Right ventricle myocardium superior (tissue), 1 donor: ENCODE results near the gene ANKS1B. TPM values are rescaled to one million over a fixed set of nuclear protein-coding genes. Genes with fewer than 3 reads are reported as not detected.
"Not testable (repeated sequence)": the region's sequence is repeated elsewhere in the genome, so short reads cannot be mapped to it uniquely, and the experiment has no call there.

Source experiments
- ATAC-seq: fragments of 200-7000 bp; cut with Tn5 transposase; one replicate; pipeline ENCODE4 v1.9.1; 2020; ENCODE audit warnings: mild to moderate bottlenecking; ENCODE audit not compliant: poor library complexity
- DNase-seq: peaks from one replicate; pipeline ENCODE4 v3.0.0-alpha.2; 2020
- intact Hi-C: fragments of 100-400 bp; cut with DNase I; formaldehyde crosslinking; loops from one replicate; pipeline ENCODE4 v1.11.2; 2022
- total RNA-seq: library from RNA; stranded (reverse); fragmentation: NEBNext Ultra II Directional; extraction: Animal tissue kit (Norgen Biotek cat#: 25700); gene quantifications from one replicate; pipeline ENCODE4 v1.2.1, GENCODE V29; 2021
- donor health status: DM: no; HTN: yes; CAD: no; lungs with severe emphysema.

ANKS1B gene
- total RNA-seq, 1 donor from 2014 or later, result 1.2 TPM

DNA sequence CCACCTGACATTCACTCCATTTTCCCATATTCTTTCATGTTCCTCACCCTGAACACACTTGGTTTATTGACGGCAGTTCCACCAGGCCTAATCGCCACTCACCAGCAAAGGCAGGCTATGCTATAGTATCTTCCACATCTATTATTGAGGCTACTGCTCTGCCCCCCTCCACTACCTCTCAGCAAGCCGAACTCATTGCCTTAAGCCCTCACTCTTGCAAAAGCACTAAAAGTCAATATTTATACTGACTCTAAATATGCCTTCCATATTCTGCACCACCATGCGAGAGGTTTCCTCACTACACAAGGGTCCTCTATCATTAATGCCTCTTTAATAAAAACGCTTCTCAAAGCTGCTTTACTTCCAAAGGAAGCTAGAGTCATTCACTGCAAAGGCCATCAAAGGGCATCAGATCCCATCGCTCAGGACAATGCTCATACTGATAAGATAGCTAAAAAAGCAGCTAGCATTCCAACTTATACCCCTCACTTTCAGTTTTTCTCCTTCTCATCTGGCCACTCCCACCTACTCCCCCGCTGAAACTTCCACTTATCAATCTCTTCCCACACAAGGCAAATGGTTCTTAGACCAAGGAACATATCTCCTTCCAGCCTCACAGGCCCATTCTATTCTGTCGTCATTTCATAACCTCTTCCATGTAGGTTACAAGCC lies 265.2 kb downstream of the ANKS1B start:
- ATAC-seq, DNase-seq, intact Hi-C loops: not testable (repeated sequence)

DNA sequence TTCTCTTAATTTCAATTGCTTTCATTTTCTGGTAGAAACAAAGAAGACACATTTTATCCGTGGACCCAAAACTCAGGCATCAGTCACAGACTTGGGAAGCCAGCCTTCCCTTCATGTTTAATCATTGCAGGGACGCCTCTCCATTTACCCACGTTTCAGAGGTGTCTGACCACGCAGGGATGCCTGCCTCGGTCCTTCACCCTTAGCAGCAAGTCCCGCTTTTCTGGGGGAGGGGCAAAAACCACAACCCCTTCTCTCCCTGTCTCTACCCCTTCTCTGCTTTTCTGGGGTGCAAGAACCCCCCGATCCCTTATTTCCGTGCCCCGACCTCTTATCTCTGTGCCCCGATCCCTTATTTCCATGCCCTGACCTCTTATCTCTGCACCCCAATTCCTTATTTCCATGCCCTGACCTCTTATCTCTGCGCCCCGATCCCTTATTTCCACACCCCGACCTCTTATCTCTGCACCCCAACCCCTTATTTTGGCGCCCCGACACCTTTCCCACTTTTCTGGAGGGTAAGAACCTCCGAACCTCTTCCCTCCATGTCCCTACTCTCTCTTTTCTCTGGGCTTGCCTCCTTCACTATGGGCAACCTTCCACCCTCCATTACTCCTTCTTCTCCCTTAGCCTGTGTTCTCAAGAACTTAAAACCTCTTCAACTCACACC lies 268.8 kb downstream of the ANKS1B start:
- intact Hi-C loops, ATAC-seq, DNase-seq: not testable (repeated sequence)

DNA sequence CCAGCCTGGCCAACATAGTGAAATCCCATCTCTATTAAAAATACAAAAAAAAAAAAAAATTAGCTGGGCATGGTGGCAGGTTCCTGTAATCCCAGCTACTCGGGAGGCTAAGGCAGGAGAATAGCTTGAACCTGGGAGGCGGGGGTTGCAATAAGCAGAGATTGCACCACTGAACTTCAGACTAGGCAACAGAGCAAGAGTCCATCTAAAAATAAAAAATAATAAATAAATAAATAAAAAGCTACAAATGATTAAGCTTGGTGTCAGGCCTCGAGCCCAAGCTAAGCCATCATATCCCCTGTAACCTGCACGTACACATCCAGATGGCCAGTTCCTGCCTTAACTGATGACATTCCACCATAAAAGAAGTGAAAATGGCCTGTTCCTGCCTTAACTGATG lies 269.8 kb downstream of the ANKS1B start:
- intact Hi-C loops, DNase-seq, ATAC-seq: not testable (repeated sequence)

GRCh38 chr12:99713946-99714520 lies 270.7 kb downstream of the ANKS1B start:
- ATAC-seq (no peak), DNase-seq (no peak)
- intact Hi-C loops, result no loop called here

- intact Hi-C loops, result no loop called here
- no peak for DNase-seq
- no peak for ATAC-seq
Observed at GRCh38 chr12:99712281-99712680, 272.5 kb downstream of the ANKS1B start.

DNA sequence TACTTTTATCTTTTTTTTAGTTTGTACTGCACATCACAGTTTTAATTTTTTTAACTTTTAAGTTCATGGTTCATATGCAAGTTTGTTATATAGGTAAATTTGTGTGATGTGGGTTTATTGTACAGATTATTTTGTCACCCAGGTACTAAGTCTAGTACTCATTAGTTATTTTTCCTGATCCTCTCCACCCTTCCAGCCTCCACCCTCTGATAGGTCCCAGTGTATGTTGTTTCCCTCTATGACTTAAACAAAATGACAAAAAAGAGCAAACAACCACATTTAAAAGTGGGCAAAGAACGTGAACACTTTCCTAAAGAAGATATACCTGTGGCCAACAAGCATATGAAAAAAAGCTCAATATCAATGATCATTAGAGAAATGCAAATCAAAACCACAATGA lies 273.5 kb downstream of the ANKS1B start:
- DNase-seq (no peak), ATAC-seq (no peak)
- intact Hi-C loops, result no loop called here

- DNase-seq, result no peak
- no peak for ATAC-seq
- intact Hi-C loops, result no loop called here
Observed at GRCh38 chr12:99709619-99710018, 275.1 kb downstream of the ANKS1B start.

DNA sequence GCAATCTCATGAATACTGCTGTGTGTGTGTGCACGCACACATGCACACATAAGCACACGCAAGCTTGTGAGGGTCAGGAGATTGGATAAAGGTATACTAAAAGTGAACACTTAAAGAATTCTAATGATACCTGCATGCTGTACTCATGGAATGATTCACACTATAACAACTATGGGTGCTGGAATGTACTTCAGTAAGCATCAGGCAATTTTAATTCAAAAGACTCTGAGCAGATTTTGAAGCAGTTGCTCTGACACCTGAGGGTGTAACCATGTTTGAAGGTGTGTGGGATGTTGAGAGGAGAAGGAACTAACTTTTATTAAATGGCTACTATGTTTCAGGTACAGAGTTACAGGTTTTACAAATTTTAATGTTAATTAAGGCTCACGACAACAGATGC lies 275.6 kb downstream of the ANKS1B start:
- DNase-seq (no peak), ATAC-seq (no peak)
- intact Hi-C loops, result no loop called here

- no peak for ATAC-seq
- intact Hi-C loops, result no loop called here
- no peak for DNase-seq
Observed at GRCh38 chr12:99707883-99708282, 276.9 kb downstream of the ANKS1B start.

- DNase-seq (no peak), ATAC-seq (no peak)
- intact Hi-C loops, result no loop called here
Observed at GRCh38 chr12:99706736-99707473, 277.8 kb downstream of the ANKS1B start.

DNA sequence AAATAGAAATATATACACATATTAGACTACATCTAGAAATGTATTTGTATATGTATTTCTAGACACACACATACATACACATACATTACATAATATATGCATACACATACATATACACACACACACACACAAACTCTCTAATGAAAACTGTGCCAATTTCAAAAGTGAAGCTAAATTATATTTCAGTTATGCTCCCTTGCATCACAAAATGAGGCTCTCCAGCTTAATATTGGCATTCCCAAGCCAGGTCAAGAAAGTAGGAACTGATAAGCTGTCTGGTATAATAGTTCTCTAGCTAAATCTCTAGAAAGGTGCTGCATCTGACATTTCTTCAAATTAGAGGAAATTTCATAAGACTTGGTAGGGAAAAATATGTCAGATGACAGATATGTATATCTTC lies 280.3 kb downstream of the ANKS1B start:
- ATAC-seq, result no peak
- DNase-seq, result no peak
- intact Hi-C loops, result no loop called here

GRCh38 chr12:99704036-99704435 lies 280.7 kb downstream of the ANKS1B start:
- no peak for DNase-seq

DNA sequence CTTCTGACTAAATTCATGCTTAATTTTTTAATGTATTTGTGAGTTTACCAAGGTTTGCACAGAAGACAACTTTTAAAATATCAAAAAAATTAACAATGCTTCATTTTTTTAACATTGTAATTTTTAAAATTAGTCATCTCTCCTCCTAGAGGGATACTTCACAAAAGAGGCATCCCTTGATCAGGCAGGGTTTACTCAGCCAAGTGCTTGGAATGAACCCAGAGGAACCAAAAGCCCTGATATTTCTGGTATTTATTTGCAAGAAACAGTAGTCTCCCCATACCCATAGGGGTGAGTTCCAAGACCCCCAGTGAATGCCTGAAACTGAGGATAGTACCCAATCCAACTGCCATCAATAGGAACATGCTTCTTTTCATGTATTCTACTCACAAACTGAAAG lies 284.7 kb downstream of the ANKS1B start:
- intact Hi-C loops, result no loop called here
- DNase-seq (no peak), ATAC-seq (no peak)

More at GRCh38 chr12:99704036-99704435, 280.7 kb downstream of the ANKS1B start:
- intact Hi-C loops, result no loop called here
- ATAC-seq, result no peak

DNA sequence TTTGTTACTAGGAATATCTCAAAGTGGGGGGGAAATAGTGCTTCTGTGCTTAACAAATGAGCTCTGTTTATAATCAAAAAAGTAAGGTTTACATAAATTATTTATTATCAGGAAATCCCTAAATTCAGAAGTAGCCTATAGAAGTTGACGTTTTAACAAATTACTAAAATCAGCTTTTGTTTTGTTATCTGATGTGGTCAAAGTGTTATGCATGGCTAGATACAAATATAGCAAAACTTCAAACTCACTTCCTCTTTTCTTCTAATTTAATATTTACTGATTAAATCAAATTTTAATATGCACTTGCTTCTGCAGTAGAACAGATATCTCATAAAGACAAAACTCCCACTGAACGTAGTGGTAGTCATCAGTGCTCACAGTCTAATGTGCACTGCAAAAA lies 289.7 kb downstream of the ANKS1B start:
- DNase-seq (no peak), ATAC-seq (no peak)
- intact Hi-C loops, result no loop called here

GRCh38 chr12:99686142-99686541 lies 298.6 kb downstream of the ANKS1B start:
- no peak for DNase-seq
- intact Hi-C loops, result no loop called here
- ATAC-seq, result no peak

- intact Hi-C loops, result no loop called here
- DNase-seq, result no peak
- ATAC-seq, result no peak
Observed at GRCh38 chr12:99680276-99680675, 304.5 kb downstream of the ANKS1B start.

GRCh38 chr12:99670635-99671034 lies 314.1 kb downstream of the ANKS1B start:
- DNase-seq (no peak), ATAC-seq (no peak)
- intact Hi-C loops, result no loop called here

- intact Hi-C loops, result no loop called here
- ATAC-seq (no peak), DNase-seq (no peak)
Observed at GRCh38 chr12:99658671-99659349, 325.9 kb downstream of the ANKS1B start.

- ATAC-seq, result no peak
- no peak for DNase-seq
- intact Hi-C loops, result no loop called here
Observed at GRCh38 chr12:99649551-99649950, 335.2 kb downstream of the ANKS1B start.
